22Rv1 (cell line): Measurements from ENCODE around the gene ZBTB8A.

Experiments
- H3K27ac ChIP-seq: fragments of 450-650 bp; 2 replicates; pipeline ENCODE4 v1.5.1; 2017
- ZFX ChIP-seq: fragments of 450-650 bp; IDR thresholded peaks from 2 replicates; pipeline ENCODE4 v1.6.1; 2017; ENCODE audit warnings: antibody characterized with exemption, borderline replicate concordance
- TF ChIP-seq, protein P1 (sequence below): fragments of 450-650 bp; IDR thresholded peaks from 2 replicates; pipeline ENCODE4 v1.5.1; 2017; ENCODE audit warnings: mild to moderate bottlenecking

ZBTB8A gene

GRCh38 chr1:32538887-32539583, at the start of gene ZBTB8A:
Gene ZBTB8A, plus strand, starts transcription at chr1:32539427. Its CDS starts 53,505 bp downstream, at chr1:32592932.
- H3K27ac ChIP-seq = peak within 1 kb of the TSS; percentile 75
- TF ChIP-seq, protein P1, sequence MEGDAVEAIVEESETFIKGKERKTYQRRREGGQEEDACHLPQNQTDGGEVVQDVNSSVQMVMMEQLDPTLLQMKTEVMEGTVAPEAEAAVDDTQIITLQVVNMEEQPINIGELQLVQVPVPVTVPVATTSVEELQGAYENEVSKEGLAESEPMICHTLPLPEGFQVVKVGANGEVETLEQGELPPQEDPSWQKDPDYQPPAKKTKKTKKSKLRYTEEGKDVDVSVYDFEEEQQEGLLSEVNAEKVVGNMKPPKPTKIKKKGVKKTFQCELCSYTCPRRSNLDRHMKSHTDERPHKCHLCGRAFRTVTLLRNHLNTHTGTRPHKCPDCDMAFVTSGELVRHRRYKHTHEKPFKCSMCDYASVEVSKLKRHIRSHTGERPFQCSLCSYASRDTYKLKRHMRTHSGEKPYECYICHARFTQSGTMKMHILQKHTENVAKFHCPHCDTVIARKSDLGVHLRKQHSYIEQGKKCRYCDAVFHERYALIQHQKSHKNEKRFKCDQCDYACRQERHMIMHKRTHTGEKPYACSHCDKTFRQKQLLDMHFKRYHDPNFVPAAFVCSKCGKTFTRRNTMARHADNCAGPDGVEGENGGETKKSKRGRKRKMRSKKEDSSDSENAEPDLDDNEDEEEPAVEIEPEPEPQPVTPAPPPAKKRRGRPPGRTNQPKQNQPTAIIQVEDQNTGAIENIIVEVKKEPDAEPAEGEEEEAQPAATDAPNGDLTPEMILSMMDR = peak; percentile 9; the same call in 1 of the 2 replicates
- no peak for TF ChIP-seq ZFX

GRCh38 chr1:32489774-32490454, 49.3 kb upstream of the ZBTB8A start:
- H3K27ac ChIP-seq = no peak overlapping the region
- TF ChIP-seq, protein P1 = no peak
- no peak for TF ChIP-seq ZFX

GRCh38 chr1:32491386-32491785, 47.8 kb upstream of the ZBTB8A start:
- no peak overlapping the region for H3K27ac ChIP-seq
- TF ChIP-seq ZFX = no peak
- TF ChIP-seq, protein P1 = no peak

- no peak overlapping the region for H3K27ac ChIP-seq
Measured at GRCh38 chr1:32494196-32494595, 45.0 kb upstream of the ZBTB8A start.

DNA sequence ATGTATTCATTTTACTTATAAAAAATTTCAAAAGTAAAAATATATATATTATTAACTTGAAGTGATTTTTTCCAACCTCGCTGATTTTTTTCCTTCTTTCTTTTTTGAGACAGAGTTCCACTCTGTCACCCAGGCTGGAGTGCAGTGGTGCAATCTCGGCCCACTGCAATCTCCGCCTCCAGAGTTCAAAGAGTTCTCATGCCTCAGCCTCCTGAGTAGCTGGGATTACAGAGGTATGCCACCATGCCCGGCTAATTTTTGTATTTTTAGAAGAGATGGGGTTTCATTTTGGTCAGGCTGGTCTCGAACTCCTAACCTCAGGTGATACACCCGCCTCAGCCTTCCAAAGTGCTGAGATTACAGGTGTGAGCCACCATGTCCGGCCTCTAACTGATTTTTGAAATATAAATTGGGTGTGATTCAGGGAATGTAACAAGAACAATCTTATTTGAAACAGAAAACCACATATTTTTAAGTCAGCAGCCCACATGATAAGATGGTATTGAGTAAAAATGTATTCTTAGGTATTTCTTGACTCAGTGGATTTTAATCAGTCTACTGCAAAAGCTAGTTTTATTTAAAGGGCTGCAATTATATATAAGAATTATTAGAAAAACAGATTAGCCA, 44.4 kb upstream of the ZBTB8A start:
- H3K27ac ChIP-seq = no peak overlapping the region
- TF ChIP-seq, protein P1 = no peak
- TF ChIP-seq ZFX = no peak

More at GRCh38 chr1:32494196-32494595, 45.0 kb upstream of the ZBTB8A start:
- TF ChIP-seq, protein P1 = no peak
- no peak for TF ChIP-seq ZFX

DNA sequence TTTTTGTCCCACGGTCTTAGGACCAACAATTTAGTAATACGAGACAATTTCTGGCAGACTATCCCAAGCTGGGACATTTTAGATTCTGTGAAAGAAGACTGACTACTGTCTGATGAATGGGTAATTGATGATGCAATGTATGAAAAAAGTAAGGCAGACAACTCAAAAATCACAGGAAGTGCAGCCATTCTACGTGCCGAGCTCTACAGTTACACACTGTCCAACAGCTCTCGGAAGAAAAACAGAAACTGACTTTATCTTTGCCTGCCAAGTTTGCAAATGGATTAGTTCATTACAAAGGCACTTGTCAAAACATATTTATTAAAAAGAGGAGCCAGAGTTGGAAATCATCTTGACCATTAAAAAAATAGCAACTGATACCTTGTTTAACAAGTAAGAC, 43.1 kb upstream of the ZBTB8A start:
- TF ChIP-seq ZFX = no peak
- TF ChIP-seq, protein P1 = no peak
- no peak overlapping the region for H3K27ac ChIP-seq

GRCh38 chr1:32498751-32499150, 40.5 kb upstream of the ZBTB8A start:
- TF ChIP-seq ZFX = no peak
- TF ChIP-seq, protein P1 = no peak
- no peak overlapping the region for H3K27ac ChIP-seq
